NCI-H187 (cell line): Measurements from ENCODE around the gene DCUN1D4.
A peak's percentile ranks its signal among the peaks of the same experiment; 100 is the strongest.
"Not testable (repeated sequence)": the region's sequence is repeated elsewhere in the genome, so short reads cannot be mapped to it uniquely, and the experiment has no call there.

Experiments
- DNase-seq, 2 experiments: peaks; one replicate each; lab custom pipeline; 2025; lab: John Stamatoyannopoulos, UW

DCUN1D4 gene

GRCh38 chr4:51895158-51895557 is 52.2 kb downstream of the DCUN1D4 start:
- DNase-seq, result no peak

GRCh38 chr4:51895816-51896408 is 53.0 kb downstream of the DCUN1D4 start:
- peak in 1 of 2 experiments; percentile 9 for DNase-seq

GRCh38 chr4:51901363-51901762 is 58.4 kb downstream of the DCUN1D4 start:
- no peak for DNase-seq

GRCh38 chr4:51906167-51906958 is 63.4 kb downstream of the DCUN1D4 start:
- DNase-seq, result no peak

- DNase-seq, result no peak
These were observed 64.2 kb downstream of the DCUN1D4 start for GRCh38 chr4:51907006-51907669.

GRCh38 chr4:51909236-51909703 is 66.3 kb downstream of the DCUN1D4 start:
- DNase-seq, result no peak

- DNase-seq, result no peak
These were observed 75.3 kb downstream of the DCUN1D4 start for GRCh38 chr4:51918251-51918650.

- no peak for DNase-seq
These were observed 80.4 kb downstream of the DCUN1D4 start for GRCh38 chr4:51923343-51923742.

GRCh38 chr4:51925307-51925706 is 82.4 kb downstream of the DCUN1D4 start:
- no peak for DNase-seq

GRCh38 chr4:51930557-51930956 is 87.6 kb downstream of the DCUN1D4 start:
- no peak for DNase-seq

GRCh38 chr4:51931461-51931860 is 88.5 kb downstream of the DCUN1D4 start:
- no peak for DNase-seq

GRCh38 chr4:51932261-51932660 is 89.3 kb downstream of the DCUN1D4 start:
- no peak for DNase-seq

GRCh38 chr4:51932684-51933083 is 89.7 kb downstream of the DCUN1D4 start:
- no peak for DNase-seq

- DNase-seq, result not testable (repeated sequence)
These were observed 97.5 kb downstream of the DCUN1D4 start for GRCh38 chr4:51940460-51940859.

- DNase-seq, result no peak
These were observed 99.3 kb downstream of the DCUN1D4 start for GRCh38 chr4:51942108-51942832.

GRCh38 chr4:51942833-51943215 is 99.9 kb downstream of the DCUN1D4 start:
- no peak for DNase-seq

GRCh38 chr4:51943221-51943620 is 100.3 kb downstream of the DCUN1D4 start:
- DNase-seq, result no peak

GRCh38 chr4:51958199-51958968 is 115.4 kb downstream of the DCUN1D4 start:
- no peak for DNase-seq

GRCh38 chr4:51960486-51960885 is 117.5 kb downstream of the DCUN1D4 start:
- no peak for DNase-seq

- DNase-seq, result no peak
These were observed 121.0 kb downstream of the DCUN1D4 start for GRCh38 chr4:51963841-51964517.

GRCh38 chr4:51965862-51966261 is 122.9 kb downstream of the DCUN1D4 start:
- DNase-seq, result no peak
